Measurements from ENCODE around the gene LAMTOR4.
"Not testable (repeated sequence)": the region's sequence is repeated elsewhere in the genome, so short reads cannot be mapped to it uniquely, and the experiment has no call there.

The LAMTOR4 gene

DNA sequence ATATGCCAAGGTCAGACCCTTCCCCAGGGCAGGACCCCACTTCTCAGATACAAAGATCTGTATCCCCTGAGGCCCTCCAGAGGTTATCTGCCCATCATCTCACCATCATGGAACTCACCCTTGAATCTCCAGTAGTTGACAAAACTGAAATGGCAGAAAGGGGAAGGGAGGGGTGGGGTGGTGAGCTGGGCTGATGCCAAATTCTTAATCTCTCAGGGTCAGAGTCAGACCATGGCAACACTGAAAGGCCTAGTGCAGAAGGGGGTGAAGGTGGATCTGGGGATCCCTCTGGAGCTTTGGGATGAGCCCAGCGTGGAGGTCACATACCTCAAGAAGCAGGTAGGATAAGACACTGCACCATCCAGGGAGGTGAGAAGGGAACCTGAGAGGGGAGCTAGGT, 26.1 kb upstream of the LAMTOR4 start:
- no peak for DNase-seq (ENCODE audit: low spot score)

DNA sequence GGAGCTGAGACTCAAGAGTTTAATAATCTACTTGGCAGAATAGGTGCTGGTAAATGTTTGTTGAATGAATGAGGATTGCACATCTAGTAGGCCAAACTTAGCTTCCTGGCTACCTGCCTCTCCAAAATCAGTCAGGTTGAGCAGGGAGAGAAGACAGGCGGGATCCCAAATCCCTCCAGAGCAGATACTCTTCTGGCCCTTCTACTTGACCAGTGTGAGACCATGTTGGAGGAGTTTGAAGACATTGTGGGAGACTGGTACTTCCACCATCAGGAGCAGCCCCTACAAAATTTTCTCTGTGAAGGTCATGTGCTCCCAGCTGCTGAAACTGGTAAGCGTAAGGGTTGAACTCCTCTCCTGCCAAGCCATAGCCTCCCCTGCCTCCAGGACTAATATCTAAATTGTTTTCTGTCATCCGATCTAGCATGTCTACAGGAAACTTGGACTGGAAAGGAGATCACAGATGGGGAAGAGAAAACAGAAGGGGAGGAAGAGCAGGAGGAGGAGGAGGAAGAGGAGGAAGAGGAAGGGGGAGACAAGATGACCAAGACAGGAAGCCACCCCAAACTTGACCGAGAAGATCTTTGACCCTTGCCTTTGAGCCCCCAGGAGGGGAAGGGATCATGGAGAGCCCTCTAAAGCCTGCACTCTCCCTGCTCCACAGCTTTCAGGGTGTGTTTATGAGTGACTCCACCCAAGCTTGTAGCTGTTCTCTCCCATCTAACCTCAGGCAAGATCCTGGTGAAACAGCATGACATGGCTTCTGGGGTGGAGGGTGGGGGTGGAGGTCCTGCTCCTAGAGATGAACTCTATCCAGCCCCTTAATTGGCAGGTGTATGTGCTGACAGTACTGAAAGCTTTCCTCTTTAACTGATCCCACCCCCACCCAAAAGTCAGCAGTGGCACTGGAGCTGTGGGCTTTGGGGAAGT, 24.2 kb upstream of the LAMTOR4 start:
- no peak for DNase-seq (ENCODE audit: low spot score)

DNA sequence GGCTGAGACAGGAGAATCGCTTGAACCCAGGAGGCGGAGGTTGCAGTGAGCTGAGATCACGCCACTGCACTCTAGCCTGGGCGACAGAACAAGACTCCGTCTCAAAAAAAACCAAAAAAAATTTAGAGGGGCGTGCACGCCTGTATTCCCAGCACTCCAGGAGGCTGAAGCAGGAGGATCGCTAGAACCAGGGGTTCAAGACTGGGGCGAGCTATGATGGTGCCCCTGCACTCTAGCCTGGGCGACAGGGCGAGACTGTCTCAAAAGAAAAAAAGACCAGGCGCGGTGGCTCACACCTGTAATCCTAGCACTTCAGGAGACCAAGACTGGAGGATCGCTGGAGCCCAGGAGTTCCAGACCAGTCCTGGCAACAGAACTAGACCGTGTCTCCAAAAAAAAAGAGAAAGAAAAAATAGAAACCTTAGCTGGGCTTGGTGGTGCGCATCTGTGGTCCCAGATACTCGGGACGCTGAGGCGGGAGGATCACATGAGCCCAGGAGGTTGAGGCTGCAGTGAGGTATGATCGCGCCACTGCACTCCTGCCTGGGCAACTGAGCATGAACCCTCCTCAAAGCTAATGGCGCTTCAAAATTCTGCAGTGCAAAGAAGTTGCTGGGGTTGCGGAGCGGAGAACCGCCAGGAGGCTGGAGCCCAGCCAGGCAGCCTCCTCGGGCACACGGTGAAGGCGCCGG, 22.3 kb upstream of the LAMTOR4 start:
- no peak for DNase-seq (ENCODE audit: low spot score)

DNA sequence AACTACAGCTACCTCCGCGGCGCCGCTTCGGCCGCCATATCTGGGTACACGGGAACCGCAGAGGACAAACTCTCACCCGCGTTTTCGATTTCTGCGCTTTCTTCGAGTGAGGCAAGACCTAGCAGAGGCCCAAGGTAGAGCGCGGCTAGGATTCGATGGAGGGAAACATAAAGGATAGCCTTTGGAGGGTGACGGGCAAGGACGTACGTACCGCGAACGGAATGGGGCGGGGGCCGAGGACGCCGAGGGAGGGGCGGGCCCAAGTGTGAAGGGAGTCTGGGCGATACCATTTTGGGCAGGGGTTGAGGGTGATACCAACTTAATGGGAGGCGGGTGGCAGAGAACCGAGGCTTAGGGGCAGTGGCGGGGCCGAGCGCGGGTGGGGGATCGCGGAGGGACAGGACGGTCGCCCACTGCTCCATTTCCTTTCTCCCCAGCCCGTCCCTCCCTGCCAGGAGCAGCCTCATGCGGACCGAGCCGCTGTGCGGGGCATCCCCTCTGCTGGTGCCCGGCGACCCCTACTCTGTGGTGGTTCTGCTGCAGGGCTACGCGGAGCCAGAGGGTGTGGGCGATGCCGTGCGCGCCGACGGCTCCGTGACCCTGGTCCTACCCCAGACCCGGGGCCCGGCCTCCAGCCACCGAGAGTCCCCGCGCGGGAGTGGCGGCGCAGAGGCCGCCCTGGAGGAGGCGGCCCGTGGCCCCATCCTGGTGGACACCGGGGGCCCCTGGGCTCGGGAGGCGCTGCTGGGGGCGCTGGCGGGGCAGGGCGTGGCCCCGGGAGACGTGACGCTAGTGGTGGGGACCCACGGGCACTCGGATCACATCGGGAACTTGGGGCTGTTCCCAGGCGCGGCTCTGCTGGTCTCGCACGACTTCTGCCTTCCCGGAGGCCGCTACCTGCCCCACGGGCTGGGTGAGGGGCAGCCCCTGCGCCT, 21.5 kb upstream of the LAMTOR4 start, which contains the start of gene MBLAC1:
TSS of gene MBLAC1 (plus strand) at position 37 of the 935 bp plus-strand sequence. CDS start at position 466, 429 bp downstream.
- peak; percentile 98 for DNase-seq (ENCODE audit: low spot score)

DNA sequence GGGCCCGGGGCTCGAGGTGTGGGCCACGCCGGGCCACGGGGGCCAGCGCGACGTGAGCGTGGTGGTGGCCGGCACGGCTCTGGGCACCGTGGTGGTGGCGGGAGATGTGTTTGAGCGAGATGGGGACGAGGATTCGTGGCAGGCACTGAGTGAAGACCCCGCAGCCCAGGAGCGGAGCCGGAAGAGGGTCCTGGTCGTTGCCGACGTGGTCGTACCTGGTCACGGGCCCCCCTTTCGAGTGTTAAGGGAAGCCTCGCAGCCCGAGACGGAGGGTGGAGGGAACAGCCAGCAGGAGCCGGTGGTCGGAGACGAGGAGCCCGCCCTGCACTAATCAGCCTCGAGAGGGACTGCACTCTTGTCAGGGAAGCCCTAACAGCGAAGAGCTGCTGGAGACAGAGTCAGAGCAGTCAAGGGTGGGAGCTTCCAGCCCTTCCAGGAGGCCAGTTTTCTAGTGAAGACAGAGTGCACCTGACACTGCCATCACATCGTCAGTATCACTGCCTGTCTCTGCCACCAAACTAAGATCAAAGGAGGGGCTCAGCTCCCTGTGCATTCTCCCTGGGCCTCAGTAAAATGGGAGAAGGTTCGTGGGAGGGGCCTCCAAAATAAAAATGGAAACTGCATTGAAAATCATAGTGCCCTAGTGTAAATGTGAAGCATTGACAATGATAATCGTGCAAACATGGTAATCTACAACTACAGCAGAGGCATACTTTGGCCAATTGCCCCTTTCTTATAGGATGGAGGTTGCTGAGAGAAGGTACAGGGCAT, 20.7 kb upstream of the LAMTOR4 start:
- peak; percentile 57 for DNase-seq (ENCODE audit: low spot score)

DNA sequence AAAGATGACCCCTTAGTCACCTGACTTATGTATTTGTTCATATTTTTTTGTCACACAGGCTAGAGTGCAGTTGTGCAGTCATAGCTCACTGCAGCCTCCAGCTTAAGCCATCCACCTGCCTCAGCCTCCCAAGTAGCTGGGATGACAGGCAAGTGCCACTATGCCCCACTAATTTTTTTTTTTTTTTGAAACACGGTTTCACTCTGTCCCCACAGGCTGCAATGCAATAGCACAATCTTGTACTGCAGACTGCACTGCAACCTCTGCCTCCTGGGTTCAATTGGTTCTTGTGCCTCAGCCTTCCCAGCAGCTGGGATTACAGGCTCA, 20.1 kb upstream of the LAMTOR4 start:
- DNase-seq (ENCODE audit: low spot score) = no peak

DNA sequence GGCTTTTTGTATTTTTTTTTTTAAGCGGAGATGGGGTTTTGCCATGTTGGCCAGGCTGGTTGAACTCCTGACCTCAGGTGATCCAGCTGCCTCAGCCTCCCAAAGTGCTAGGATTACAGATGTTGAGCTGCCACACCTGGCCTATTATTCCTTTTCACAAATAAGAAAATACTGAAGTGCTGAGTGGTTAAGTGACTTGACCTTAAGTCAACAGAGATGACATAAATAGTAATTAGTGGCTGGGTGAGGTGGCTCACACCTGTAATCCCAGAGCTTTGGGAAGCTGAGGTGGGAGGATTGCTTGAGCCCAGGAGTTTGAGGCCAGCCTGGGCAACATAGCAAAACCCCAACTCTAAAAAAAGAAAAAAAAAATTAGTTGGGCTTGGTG, 18.5 kb upstream of the LAMTOR4 start:
- DNase-seq (ENCODE audit: low spot score) = not testable (repeated sequence)

DNA sequence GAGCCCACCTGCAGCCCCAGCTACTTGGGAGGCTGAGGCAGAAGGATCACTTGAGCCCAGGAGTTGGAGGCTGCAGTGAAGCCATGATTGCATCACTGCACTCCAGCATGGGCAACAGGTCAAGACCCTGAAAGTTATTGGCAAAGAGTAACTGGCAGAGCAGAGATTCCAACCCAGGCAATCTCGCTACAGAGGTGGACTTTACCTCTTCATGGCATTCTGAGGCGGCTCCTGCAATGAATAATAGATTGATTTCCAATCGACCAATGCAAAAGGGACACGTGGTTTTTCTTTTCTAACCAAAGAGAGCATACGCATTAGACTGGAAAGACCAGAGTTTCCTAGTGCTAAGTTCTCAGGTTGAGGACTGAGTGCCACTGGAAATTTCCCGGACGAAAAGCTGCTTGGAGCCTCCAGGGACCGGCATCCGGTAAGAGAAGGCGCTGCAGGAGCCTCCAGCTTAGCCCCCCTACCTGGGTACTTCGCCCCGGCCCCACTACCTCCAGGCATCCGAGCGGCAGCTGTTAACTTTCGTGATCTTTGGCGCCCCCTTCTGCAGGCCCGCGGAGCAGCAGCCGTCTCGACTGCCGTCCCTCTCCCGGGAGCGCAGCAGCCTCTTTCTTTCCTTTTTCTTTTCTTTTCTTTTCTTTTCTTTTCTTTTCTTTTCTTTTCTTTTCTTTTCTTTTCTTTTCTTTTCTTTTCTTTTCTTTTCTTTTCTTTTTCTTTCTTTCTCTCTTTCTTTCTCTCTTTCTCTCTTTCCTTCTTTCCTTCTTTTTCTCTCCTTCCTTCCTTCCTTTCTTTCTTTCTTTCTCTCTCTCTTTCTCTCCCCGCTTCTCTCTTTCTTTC, 17.9 kb upstream of the LAMTOR4 start:
- peak; percentile 64 for DNase-seq (ENCODE audit: low spot score)

DNA sequence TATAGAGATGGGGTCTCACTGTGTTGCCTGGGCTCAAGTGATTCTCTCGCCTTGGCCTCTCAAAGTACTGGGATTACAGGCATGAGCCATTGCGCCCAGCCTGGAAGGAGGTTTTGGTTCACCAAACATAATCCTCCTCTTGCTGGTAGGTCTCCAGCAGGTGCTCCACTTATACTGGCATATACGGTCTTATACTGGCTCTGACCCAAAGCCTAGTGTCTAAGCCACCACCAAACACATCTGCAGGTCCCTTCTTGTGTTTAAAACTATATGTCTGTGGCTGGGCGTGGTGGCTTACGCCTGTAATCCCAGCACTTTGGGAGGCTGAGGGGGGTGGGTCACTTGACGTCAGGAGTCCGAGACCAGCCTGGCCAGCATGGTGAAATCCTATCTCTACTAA, 16.6 kb upstream of the LAMTOR4 start:
- DNase-seq (ENCODE audit: low spot score) = no peak

DNA sequence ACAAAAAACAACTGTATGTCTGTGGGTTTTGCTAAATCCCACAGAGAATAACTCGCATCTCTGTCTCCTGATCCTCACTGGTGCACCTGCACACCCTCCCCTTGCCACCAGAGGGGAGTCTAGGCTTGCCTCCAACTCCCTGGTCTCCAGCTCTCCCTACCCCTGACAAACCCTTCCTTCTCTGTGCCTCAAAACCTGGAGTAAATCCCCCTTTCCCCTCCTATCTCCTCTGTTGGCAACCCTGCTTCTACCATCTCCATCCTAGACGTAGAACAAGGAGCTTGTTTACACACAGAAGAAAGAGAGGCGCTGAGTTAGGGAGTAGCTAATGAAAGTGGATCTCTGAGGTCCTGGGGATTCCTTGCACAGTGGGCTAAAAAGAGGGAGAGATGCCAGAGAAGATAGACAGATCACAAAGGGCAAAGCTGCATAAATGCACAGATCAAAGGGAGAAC, 16.0 kb upstream of the LAMTOR4 start:
- peak; percentile 91 for DNase-seq (ENCODE audit: low spot score)

DNA sequence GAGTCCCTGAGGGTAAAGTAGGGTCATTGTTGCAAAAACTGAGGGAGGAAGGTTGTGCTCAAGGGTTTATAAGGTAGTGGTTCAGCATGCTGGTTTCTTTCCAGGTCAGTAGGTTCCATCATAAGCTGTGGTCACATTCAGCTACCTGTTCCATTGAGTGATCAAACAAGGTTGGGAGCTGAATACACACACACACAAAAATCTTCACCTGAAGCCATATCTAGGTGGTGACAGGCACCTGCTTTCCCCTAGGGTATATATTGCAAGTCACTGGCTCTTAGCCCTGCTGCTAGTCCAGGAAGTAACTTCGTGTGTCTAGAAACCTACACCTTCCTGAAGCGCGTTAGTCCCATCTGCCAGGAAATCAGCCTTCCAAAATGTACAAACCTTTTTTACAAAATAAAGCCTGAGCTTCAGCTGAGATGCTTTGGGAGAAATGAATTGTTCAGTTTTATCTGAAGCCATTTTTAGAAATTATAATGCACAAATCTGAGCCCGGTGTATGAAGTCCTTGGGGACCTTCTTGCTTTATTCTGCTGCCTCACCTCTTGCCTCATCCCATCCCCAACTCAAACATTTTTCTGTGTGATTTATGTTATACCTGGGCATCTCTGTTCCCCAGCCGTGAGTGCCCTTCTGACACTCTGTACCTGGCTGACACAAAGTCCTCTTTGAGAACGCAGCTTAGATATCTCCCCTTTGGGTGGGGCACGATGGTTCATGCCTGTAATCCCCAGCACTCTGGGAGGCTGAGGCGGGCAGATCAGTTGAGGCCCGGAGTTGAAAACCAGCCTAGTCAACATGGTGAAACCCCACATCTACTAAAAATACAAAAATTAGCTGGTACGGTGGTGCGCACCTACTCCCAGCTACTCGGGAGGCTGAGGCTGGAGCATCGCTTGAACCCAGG, 10.6 kb upstream of the LAMTOR4 start:
- peak; percentile 53 for DNase-seq (ENCODE audit: low spot score)

DNA sequence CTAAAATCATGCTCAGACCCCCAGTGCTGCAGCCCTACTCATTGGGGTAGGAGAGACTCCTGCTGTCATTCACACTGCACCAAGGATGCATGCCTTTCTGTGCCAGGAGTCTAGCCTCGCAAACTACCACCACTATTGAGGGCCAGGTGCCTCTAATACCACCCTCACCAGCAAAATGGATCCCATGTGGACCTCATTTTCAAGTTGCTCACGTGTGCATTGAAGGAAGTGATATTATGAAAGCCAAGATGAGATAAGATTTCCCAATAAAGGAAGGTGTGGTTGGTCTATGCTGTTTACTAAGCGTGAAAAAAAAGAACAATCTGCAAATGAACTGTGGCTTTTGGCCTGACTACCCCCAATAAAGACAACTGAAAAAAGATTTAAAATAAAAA, 7.2 kb upstream of the LAMTOR4 start:
- DNase-seq (ENCODE audit: low spot score) = no peak

DNA sequence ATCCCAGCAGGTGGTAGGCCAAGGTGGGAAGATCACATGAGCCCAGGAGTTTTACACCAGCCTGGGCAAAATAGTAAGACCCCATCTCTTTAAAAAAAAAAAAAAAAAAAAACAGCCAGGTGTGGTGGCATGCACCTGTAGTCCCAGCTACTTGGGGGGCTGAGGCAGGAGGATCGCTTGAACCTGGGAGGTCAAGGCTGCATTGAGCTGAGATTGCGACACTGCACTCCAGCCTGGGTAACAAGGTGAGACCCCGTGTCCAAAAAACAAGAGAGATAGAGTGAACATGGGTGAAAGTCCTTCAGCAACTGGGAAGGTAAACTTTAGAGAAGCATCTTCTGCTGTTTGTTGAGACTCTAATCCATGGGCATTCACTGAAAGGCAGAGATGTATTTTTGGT, 6.3 kb upstream of the LAMTOR4 start:
- no peak for DNase-seq (ENCODE audit: low spot score)

DNA sequence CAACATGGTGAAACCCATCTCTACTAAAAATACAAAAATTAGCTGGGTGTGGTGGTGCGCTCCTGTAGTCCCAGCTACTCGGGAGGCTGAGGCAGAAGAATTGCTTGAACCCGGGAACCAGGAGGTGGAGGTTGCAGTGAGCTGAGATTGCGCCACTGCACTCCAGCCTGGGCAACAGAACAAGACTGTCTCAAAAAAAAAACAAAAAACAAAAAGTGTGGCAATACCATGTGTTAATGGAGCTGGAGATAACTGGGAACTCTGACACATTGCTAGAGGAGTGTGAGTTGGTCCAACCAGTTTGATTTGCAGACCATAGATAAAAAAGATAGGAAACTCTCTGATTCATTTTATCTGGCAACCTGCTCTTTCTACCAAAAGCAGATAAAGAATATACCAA, 2.4 kb upstream of the LAMTOR4 start:
- not testable (repeated sequence) for DNase-seq (ENCODE audit: low spot score)

DNA sequence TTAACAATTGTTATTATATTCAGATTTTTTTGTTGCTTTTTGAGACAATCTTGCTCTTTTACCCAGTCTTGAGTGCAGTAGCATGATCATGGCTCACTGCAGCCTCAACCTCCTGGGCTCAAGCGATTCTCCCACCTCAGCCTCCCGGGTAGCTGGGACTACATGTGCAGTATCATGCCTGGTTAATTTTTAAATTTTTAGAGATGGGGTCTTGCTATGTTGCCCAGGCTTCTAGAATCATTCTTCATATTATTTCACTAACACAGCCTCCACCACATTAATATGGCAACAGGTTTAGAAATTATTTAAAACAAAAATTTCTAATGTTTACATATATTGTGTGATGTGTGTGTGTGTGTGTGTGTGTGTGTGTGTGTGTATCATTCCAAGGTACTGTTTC, 1.4 kb upstream of the LAMTOR4 start:
- no peak for DNase-seq (ENCODE audit: low spot score)

DNA sequence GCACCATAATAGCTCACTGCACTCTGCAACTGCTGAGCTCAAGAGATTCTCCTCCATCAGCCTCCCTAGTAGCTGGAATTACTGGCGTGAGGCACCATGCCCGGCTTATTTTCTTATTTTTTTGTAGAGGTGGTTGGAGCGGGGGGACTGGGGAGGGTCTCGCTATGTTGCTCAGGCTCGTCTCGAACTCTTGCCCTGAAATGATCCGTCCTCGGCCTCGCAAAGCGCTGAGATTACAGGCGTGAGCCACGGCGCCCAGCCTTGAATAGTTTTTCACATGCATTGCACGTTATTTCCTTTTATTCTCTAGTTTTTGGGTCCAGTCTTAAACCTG, 526 bp upstream of the LAMTOR4 start:
- DNase-seq (ENCODE audit: low spot score) = no peak

DNA sequence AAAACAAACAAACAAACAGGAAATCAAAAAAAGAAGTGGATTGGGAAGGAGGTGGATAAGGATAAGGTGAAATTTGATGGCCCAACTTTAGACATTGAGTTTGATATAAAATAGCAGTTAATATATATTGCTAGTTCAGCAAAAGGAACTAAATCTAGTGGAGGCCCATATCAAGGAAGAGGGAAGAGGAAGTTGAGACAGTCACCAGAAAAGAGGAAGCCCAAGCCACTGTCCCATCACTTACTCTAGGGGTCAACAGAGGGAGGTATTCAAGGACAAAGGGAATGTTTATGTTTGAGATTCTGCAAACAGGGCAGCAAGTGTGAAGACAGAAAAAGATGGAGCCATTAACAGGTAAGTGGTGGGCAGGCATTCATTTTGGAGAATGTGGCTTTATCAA, 3.7 kb downstream of the LAMTOR4 start:
- no peak for DNase-seq (ENCODE audit: low spot score)

DNA sequence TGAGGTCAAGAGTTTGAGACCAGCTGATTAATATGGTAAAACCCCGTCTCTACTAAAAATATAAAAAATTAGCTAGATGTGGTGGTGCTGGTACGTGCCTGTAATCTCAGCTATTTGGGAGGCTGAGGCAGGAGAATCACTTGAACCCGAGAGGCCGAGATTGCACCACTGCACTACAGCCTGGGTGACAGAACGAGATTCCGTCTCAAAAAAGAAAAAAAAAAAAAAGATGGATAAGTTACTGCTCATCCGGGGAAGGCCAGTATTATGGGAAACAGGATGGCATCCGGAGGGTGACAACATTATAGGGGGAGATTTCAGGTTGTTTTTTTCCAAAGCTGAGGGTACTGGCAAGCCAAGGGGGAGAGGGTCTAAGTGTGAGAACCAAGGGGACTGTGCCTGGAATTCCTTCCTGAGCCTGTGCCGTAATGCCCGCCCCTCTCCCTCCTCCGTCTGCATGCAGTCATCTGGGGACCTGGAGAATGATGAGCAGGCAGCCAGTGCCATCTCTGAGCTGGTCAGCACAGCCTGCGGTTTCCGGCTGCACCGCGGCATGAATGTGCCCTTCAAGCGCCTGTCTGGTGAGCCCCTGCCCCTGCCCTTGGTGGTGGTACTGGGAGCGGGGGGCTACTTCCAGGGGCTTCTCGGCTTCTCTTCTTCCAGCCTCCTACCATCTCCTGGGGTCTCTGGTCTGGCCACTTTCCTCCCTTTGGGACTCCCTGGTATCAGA, 4.4 kb downstream of the LAMTOR4 start:
- no peak for DNase-seq (ENCODE audit: low spot score)

Measured in SW480 (cell line).